Motor neuron (in vitro differentiated cells): ENCODE results near the gene MAGEA11. TPM values are rescaled to one million over a fixed set of nuclear protein-coding genes. Genes with fewer than 3 reads are reported as not detected.
"Not testable (repeated sequence)": the region's sequence is repeated elsewhere in the genome, so short reads cannot be mapped to it uniquely, and the experiment has no call there.

Experiments
- ATAC-seq, 8 experiments: fragments of 200-7000 bp; cut with Tn5 transposase; replicated peaks in 6 of 8; 2 replicates each; pipeline ENCODE4 v1.8.0; 2021; ENCODE audit warnings: mild to moderate bottlenecking in 8 of 8, moderate library complexity in 8 of 8
- H3K27ac ChIP-seq, 2 donors: fragments of 250-450 bp; sonication (Bioruptor Pico); 2 replicates each; pipeline ENCODE4 v1.9.0; 2021; ENCODE audit warnings: antibody characterized with exemption in 2 of 2, mild to moderate bottlenecking in 2 of 2, moderate library complexity in 1 of 2
- H3K4me1 ChIP-seq, 2 donors: fragments of 250-450 bp; sonication (Bioruptor Pico); replicated peaks in 1 of 2; 2 replicates each; pipeline ENCODE4 v1.6.1; 2021; ENCODE audit warnings: antibody characterized with exemption in 2 of 2, mild to moderate bottlenecking in 2 of 2, moderate library complexity in 1 of 2
- H3K4me3 ChIP-seq, 5 donors: fragments of 250-450 bp; sonication (Bioruptor Pico); 2 replicates each; pipeline ENCODE4 v1.9.0; 2021; ENCODE audit warnings: antibody characterized with exemption in 5 of 5, mild to moderate bottlenecking in 5 of 5, moderate library complexity in 4 of 5
- WGBS, 10 experiments: fragments of 450-650 bp; shearing (Covaris generic); methylation state at CpG; one replicate each; pipeline ENCODE4 v1.0.0; 2022; 5-methylcytosine and 5-hydroxymethylcytosine counted together
- in situ Hi-C, 9 experiments: fragments of 400-800 bp; cut with MboI; loops; one replicate each; pipeline ENCODE4 v1.15.0; 2021; ENCODE audit warnings: low sequenced_read_pairs in 9 of 9, low pct_unique_long_range_greater_than_20kb in 2 of 9; ENCODE audit not compliant: unreplicated experiment in 9 of 9
- total RNA-seq, 8 experiments: library from RNA; unstranded; fragments of 300-600 nt; gene quantifications; 2 replicates each; pipeline versions ENCODE4 v1.2.3 to v1.2.4, GENCODE V29; 2022

Gene MAGEA11
- total RNA-seq, 8 experiments from 2014 or later, result 0.13 to 3.0 (median 0.23) TPM; not detected in 1

DNA sequence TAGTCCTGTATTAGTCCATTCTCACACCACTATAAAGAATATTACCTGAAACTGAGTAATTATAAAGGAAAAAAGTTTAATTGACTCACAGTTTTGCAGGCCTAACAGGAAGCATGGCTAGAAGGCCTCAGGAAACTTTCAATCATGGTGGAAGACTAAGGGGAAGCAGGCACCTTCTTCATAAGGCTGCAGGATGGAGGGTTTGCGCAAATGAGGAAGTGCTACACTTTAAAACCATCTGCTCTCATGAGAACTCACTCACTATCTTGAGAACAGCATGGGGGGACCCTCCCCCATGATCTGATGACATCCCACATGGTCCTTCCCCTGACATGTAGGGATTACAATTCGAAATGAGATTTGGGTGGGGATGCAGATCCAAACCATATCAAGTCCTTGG is 12.1 kb upstream of the MAGEA11 start:
- Histone ChIP-seq H3K27ac (no peak overlapping the region), H3K4me3 (no peak overlapping the region), H3K4me1 (no peaks in the 10 kb centered on the region)
- 0 to 60% (median 40%) methylated on average over 1 of the region's 2 CpGs; no CpG with 5 or more reads in 7 of the 10 experiments for WGBS, 10 experiments
- no peak for ATAC-seq
- in situ Hi-C loops, result no loop called here

DNA sequence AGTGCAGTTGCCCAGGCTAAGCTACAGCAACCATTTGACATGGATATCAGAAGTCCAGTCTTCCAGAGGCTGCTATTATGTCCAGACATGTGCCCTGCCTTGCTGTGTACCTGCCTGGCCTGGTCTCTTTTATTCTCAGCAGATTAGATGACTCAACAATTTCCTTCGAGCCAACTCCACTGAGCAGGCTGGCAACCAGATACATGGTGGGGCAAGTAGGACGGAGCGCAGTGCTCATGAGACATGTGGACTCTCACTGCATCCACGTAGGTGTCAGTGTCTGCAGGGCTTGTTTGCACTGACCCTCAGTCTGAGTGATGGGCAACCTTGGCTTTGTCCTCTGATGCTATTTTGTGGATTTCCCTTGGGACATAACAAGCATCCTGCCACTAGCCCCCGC is 7.2 kb upstream of the MAGEA11 start:
- ATAC-seq, result no peak
- Histone ChIP-seq H3K4me3 (no peak overlapping the region), H3K27ac (no peak overlapping the region), H3K4me1 (no peaks in the 10 kb centered on the region)
- WGBS, 10 experiments, result 17 to 44% methylated on average over 1 to 5 of the region's 5 CpGs; no CpG with 5 or more reads in 8 of the 10 experiments
- in situ Hi-C loops, result no loop called here

DNA sequence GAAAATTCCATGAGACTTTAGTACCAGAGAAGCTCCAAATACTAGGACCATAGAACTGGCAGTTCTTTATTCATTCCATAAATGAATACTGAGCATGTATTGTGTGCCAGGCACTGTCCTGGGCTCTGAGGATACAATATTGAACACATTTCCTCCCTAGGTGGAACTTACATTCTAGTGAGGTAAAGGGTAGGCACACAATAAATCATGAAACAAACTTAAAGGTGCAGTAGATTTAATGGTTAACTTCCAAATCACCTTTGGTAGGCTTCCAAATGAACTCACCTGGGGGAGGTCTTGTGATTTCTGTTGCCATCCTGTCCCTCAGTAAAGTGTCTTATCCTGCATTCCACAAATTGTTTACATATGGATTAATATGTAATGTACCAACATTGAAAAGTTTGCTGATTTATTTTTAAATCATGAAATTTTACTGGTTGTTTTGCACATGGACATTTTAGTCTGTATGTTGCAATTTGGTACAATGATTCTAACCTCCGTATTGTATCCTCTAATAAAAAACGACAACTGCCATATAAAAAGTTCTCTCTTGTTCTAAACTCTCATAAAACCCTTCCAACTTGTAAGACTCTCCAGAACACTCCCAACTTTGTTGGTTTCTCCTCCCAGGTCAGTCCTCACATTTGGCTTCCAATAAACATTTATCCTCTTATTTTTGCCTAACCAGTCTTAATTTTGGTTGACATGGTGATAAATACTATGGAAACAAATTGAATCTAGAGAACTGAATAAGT is 4.5 kb upstream of the MAGEA11 start:
- ATAC-seq, result no peak
- no peak overlapping the region for H3K27ac ChIP-seq
- in situ Hi-C loops, result no loop called here
- H3K4me1 ChIP-seq, result no peaks in the 10 kb centered on the region
- H3K4me3 ChIP-seq, result no peak overlapping the region
- 0 to 100% (median 32%) methylated on average over 1 to 2 of the region's 2 CpGs; no CpG with 5 or more reads in 6 of the 10 experiments for WGBS, 10 experiments

DNA sequence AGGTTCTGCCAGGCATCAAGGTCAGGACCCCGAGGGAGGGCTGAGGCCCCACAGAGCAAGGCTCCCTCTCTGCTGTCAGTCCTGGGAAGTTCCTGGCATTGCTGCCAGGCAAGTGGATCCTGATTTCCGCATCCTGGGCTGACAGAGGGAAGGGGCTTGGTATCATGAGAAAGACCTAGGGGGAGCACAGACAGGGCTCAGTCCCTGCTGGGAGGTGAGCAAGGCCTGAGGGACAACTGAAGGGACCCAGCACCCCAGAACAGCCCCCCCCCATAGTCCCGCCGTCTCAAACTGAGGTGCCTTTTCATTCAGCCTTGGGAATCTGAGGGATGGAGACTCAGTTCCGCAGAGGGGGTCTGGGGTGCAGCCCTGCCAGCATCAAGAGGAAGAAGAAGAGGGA is 971 bp downstream of the MAGEA11 start:
- ATAC-seq, result no peak
- Histone ChIP-seq H3K27ac (no peak overlapping the region), H3K4me3 (no peak overlapping the region), H3K4me1 (no peaks in the 10 kb centered on the region)
- 60 to 100% methylated on average over 1 of the region's 5 CpGs; no CpG with 5 or more reads in 8 of the 10 experiments for WGBS, 10 experiments
- in situ Hi-C loops, result no loop called here

DNA sequence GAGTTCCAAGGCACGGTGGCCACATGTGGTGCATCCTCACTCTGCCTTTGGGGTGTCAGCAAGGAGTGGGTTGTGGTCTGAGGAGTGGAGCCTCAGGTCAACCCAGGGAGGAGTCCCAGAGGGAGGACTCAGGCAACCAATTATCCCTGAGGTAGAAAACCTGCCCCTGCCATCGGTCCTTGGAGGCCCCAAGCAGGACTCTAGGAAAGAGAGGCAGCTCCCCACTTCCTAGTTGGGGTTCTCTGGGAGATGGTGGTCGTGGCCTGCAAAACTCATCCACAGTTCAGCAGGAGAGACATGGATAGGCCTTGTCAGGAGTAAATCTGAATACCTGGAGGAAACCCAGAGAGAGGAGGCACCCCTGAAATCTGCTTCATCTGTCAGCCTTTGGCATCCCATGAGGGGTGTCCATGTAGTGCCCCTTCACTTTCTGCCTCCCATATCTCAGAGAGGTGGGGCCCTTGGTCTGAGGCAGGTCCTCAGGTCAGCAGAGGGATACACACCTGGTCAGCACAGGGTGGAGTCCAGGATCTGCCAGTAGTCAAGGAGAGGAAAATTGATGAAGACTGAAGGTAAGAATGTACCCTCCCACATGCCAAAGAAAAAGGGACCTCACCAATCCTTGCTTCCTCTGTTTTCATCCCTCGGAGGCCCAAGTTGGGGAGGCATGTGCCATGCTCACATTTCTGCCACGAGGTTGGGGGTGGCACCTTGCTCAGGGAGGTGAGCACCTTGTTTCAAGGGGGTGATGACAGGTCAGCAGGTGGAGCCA is 1.6 kb downstream of the MAGEA11 start:
- Histone ChIP-seq H3K27ac (no peak overlapping the region), H3K4me3 (no peak overlapping the region), H3K4me1 (no peaks in the 10 kb centered on the region)
- 0 to 33% methylated on average over 1 to 2 of the region's 5 CpGs; no CpG with 5 or more reads in 8 of the 10 experiments for WGBS, 10 experiments
- no peak for ATAC-seq
- in situ Hi-C loops, result no loop called here

DNA sequence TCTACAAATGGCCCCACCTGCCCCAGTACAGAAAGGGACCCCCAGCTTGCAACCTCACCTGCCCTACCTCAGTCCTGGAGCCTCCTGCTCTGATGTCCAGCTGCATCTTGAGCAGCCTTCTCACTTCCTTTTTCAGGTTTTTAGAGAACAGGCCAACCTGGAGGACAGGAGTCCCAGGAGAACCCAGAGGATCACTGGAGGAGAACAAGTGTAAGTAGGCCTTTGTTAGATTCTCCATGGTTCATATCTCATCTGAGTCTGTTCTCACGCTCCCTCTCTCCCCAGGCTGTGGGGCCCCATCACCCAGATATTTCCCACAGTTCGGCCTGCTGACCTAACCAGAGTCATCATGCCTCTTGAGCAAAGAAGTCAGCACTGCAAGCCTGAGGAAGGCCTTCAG is 3.6 kb downstream of the MAGEA11 start:
- no CpG with 5 or more reads among the region's 2 CpGs for WGBS, 10 experiments
- in situ Hi-C loops, result no loop called here
- Histone ChIP-seq H3K27ac (no peak overlapping the region), H3K4me1 (no peaks in the 10 kb centered on the region), H3K4me3 (no peak overlapping the region)
- no peak for ATAC-seq

DNA sequence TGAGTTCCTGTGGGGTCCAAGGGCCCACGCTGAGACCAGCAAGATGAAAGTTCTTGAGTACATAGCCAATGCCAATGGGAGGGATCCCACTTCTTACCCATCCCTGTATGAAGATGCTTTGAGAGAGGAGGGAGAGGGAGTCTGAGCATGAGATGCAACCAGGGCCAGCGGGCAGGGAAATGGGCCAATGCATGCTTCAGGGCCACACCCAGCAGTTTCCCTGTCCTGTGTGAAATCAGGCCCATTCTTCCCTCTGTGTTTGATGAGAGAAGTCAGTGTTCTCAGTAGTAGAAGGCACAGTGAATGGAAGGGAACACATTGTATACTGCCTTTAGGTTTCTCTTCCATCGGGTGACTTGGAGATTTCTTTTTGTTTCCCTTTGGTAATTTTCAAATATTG is 4.8 kb downstream of the MAGEA11 start:
- ATAC-seq, result peak in 3 of 8 experiments; percentile 45 to 51 (median 50)
- WGBS, 10 experiments, result 0 to 100% (median 67%) methylated on average over 1 to 2 of the region's 3 CpGs; no CpG with 5 or more reads in 5 of the 10 experiments
- H3K27ac ChIP-seq, result no peak overlapping the region
- in situ Hi-C loops, result no loop called here
- H3K4me3 ChIP-seq, result no peak overlapping the region
- no peaks in the 10 kb centered on the region for H3K4me1 ChIP-seq

DNA sequence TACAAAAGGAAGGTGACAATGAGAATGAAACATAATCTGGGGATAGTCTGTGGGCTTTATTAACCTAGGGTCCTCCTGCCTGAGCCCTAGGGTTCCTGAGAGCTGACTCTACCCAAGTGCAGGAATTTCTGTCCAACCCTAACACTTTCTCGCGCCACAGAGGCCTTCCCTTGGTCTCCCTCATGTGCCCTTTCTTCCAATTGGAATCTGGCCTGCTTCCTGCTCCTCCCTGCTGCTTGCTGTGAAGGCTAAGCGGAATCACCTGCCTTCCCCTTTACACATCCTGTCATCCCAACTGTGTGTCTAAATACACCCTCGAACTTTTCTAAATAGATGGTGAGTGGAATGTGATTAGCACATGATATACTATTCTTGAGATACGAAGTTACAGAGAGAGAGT is 5.9 kb downstream of the MAGEA11 start:
- H3K4me1 ChIP-seq, result no peaks in the 10 kb centered on the region
- no peak for ATAC-seq
- H3K27ac ChIP-seq, result no peak overlapping the region
- 6 to 80% (median 41%) methylated on average over 1 to 4 of the region's 5 CpGs; no CpG with 5 or more reads in 5 of the 10 experiments for WGBS, 10 experiments
- in situ Hi-C loops, result no loop called here
- H3K4me3 ChIP-seq, result no peak overlapping the region

DNA sequence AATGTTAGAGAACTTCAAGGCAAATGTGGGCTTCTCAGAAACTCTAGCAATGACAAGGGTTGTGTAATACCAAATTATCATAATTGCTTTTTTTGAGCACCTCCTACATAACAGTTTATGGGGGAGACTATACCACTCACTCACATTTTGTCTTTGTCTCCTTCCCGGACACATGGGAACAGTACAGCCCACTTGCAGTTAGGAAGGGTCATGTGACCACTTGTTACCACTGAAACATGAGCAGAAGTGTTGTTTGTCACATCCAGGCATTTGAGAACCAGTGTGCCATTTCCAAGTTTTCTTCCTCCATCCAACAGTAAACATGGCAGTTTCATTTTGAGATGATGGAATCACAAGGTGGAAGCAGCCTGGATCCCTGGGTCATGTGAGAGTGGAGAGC is 6.9 kb downstream of the MAGEA11 start:
- no peak for ATAC-seq
- Histone ChIP-seq H3K27ac (no peak overlapping the region), H3K4me1 (no peaks in the 10 kb centered on the region), H3K4me3 (no peak overlapping the region)
- in situ Hi-C loops, result no loop called here
- 0 to 14% methylated on average over 1 of the region's 1 CpG; no CpG with 5 or more reads in 8 of the 10 experiments for WGBS, 10 experiments

DNA sequence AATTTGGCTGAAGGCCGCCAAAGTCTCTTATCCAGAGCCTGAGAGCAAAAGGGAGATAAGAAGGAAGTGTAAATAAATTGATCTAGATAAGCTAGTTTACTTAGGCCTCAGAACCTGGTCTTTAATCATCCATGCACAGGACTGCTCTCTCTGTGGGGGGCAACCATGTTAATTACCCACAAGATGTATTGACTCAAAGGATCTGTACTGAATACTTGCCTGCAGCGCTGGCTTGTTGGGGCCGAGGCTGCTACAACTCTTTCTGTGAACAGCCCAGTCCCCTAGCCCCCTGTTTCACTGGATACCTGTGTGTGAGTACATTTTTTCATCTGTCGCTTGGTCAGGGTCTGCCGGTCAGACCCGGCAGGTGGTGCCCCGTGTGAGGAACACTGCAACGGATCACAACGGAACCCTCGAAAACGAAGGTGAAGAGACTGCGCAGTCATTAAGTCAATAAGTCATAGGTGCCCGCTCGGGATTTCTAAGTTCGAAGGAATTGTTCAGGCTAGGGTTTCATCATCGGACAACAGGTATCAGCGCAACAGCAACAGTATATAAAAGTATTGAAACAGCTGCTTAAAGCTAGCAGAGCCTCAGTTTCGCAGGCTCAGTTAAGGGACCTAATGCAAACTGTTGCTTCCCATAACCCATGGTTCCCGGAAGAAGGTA is 8.3 kb downstream of the MAGEA11 start:
- Histone ChIP-seq H3K4me3 (no peak overlapping the region), H3K27ac (no peak overlapping the region), H3K4me1 (no peaks in the 10 kb centered on the region)
- in situ Hi-C loops, result no loop called here
- WGBS, 10 experiments, result 60 to 100% (median 75%) methylated on average over 1 to 18 of the region's 19 CpGs; no CpG with 5 or more reads in 5 of the 10 experiments
- no peak for ATAC-seq

DNA sequence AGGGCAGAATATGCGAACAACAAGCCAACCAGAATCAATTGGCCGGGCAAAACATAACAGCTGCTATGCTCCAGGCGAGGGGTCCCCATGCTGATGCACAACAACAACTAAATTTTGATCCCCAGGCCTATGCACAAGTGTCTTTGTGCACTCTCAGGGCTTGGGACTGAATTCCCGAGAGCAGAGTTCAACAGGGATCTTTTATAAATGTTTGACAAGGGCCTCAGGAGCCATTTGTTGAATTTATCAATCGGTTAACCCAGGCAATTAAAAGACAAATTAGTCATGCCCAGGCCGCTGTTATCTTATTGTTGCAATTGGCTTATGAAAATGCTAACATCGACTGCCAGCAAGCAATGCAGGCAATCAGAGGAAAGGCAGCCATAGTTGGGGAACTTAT is 9.4 kb downstream of the MAGEA11 start:
- in situ Hi-C loops, ATAC-seq, H3K4me1 ChIP-seq, H3K27ac ChIP-seq, H3K4me3 ChIP-seq: not testable (repeated sequence)
- WGBS, 10 experiments, result 10 to 80% (median 51%) methylated on average over 1 to 7 of the region's 7 CpGs; no CpG with 5 or more reads in 4 of the 10 experiments

DNA sequence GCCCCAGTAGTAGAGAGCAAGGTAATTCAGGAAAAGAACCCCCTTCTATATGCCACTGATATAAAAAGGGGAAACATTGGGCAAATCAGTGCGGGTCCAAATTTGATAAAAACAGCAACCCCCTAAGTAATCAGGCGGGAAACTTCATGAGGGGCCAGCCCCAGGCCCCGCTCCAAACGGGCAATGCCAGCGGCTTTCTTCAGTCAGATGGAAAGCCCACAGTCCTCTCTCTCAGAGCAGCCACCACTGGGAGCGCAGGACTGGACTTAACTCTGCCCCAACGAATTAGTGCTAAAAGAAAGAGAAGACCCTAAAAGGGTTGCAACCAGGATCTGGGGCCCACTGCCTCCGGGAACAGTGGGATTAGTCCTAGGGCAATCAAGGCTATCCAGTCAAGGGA is 9.9 kb downstream of the MAGEA11 start:
- WGBS, 10 experiments, result 20 to 51% (median 20%) methylated on average over 1 to 5 of the region's 8 CpGs; no CpG with 5 or more reads in 7 of the 10 experiments
- no peak overlapping the region for H3K4me3 ChIP-seq

DNA sequence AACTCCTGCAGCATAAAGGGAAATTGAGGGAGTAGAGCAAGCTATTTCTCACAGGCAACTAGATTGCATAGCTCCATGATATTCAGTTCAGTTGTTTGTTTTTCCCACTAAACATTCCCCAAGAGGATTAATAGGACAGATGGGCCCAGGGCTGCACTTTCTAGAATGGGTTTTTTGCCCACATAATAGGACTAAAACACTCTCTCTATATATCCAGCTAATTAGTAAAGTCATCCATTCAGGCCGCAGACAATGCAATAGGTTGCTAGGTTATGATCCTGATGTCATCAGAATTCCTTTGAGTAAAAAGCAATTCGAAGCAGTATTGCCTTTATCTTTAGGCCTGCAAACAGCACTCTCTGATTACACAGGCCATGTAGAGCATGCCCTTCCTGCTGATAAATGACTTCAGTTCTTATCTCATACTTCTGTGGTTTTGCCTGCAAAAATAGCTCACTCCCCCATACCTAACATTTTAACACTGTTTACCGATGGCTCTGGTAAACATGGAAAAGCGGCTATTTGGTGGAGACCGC is 11.8 kb downstream of the MAGEA11 start:
- WGBS, 10 experiments, result no CpG with 5 or more reads among the region's 5 CpGs
- in situ Hi-C loops, H3K27ac ChIP-seq, H3K4me3 ChIP-seq, H3K4me1 ChIP-seq: not testable (repeated sequence)
- ATAC-seq, result peak in 5 of 8 experiments; percentile 88 to 98 (median 95)

More for the DNA sequence above, 9.9 kb downstream of the MAGEA11 start:
- Histone ChIP-seq H3K27ac (no peak overlapping the region), H3K4me1 (no peaks in the 10 kb centered on the region)
- no peak for ATAC-seq
- in situ Hi-C loops, result no loop called here
